Measurements from ENCODE around the gene RTP1.
"Not testable (repeated sequence)": the region's sequence is repeated elsewhere in the genome, so short reads cannot be mapped to it uniquely, and the experiment has no call there.

RTP1 gene

GRCh38 chr3:187199463-187200050 lies 2.3 kb downstream of the RTP1 start:
- not testable (repeated sequence) for DNase-seq

GRCh38 chr3:187205683-187206082 lies 8.4 kb downstream of the RTP1 start:
- no peak for DNase-seq

- no peak for DNase-seq
Measured at GRCh38 chr3:187207062-187207461, 9.8 kb downstream of the RTP1 start.

- no peak for DNase-seq
Measured at GRCh38 chr3:187207624-187208023, 10.3 kb downstream of the RTP1 start.

- no peak for DNase-seq
Measured at GRCh38 chr3:187208159-187208558, 10.9 kb downstream of the RTP1 start.

GRCh38 chr3:187209491-187209890 lies 12.2 kb downstream of the RTP1 start:
- DNase-seq: no peak

- no peak for DNase-seq
Measured at GRCh38 chr3:187210091-187210490, 12.8 kb downstream of the RTP1 start.

GRCh38 chr3:187210545-187211327 lies 13.4 kb downstream of the RTP1 start:
- no peak for DNase-seq

- DNase-seq: no peak
Measured at GRCh38 chr3:187211532-187212195, 14.4 kb downstream of the RTP1 start.

- DNase-seq: no peak
Measured at GRCh38 chr3:187212196-187212545, 14.9 kb downstream of the RTP1 start.

- no peak for DNase-seq
Measured at GRCh38 chr3:187212705-187213104, 15.4 kb downstream of the RTP1 start.

GRCh38 chr3:187213616-187214015 lies 16.3 kb downstream of the RTP1 start:
- no peak for DNase-seq

- no peak for DNase-seq
Measured at GRCh38 chr3:187215460-187215859, 18.2 kb downstream of the RTP1 start.

- DNase-seq: no peak
Measured at GRCh38 chr3:187222801-187223200, 25.5 kb downstream of the RTP1 start.

GRCh38 chr3:187223799-187224198 lies 26.5 kb downstream of the RTP1 start:
- no peak for DNase-seq

- no peak for DNase-seq
Measured at GRCh38 chr3:187227658-187228258, 30.5 kb downstream of the RTP1 start.

- no peak for DNase-seq
Measured at GRCh38 chr3:187228740-187229139, 31.5 kb downstream of the RTP1 start.

- DNase-seq: no peak
Measured at GRCh38 chr3:187230011-187230410, 32.7 kb downstream of the RTP1 start.

- DNase-seq: no peak
Measured at GRCh38 chr3:187236962-187237361, 39.7 kb downstream of the RTP1 start.

GRCh38 chr3:187237741-187238140 lies 40.5 kb downstream of the RTP1 start:
- DNase-seq: no peak

GRCh38 chr3:187238239-187238638 lies 41.0 kb downstream of the RTP1 start:
- no peak for DNase-seq

- not testable (repeated sequence) for DNase-seq
Measured at GRCh38 chr3:187238835-187239234, 41.5 kb downstream of the RTP1 start.

GRCh38 chr3:187242435-187242834 lies 45.1 kb downstream of the RTP1 start:
- DNase-seq: no peak

GRCh38 chr3:187242900-187243299 lies 45.6 kb downstream of the RTP1 start:
- no peak for DNase-seq
